OCI-LY7 (cell line): ENCODE data around the gene ACACB. TPM values are rescaled to one million over a fixed set of nuclear protein-coding genes. Genes with fewer than 3 reads are reported as not detected.

Experiments
- BruUV-seq: library from RNA; stranded (reverse); fragments of 400-500 nt; replicated peaks from 2 replicates; lab custom pipeline; 2021; lab: Mats Ljungman, UMichigan
- CTCF ChIA-PET: fragments of 300-600 bp; sonication (Branson Sonifier 250); formaldehyde crosslinking; loops from one replicate; lab custom pipeline; 2022; ENCODE audit warnings: antibody characterized with exemption; ENCODE audit not compliant: unreplicated experiment; lab: Charles Lee
- POLR2A ChIA-PET: fragments of 300-600 bp; sonication (Branson Sonifier 250); formaldehyde crosslinking; loops from one replicate; lab custom pipeline; 2022; ENCODE audit warnings: antibody characterized with exemption; lab: Charles Lee
- DNase-seq: peaks from one replicate; pipeline ENCODE4 v3.0.0-alpha.2; 2015; ENCODE audit warnings: low spot score
- H2AFZ ChIP-seq: fragments of 200-600 bp; sonication (generic), shearing (Covaris generic); 2 replicates; pipeline ENCODE4 v1.6.1; 2014; ENCODE audit warnings: mild to moderate bottlenecking, antibody characterized with exemption, low read length, moderate library complexity
- H3K27ac ChIP-seq: fragments of 200-600 bp; sonication (generic); 2 replicates; pipeline ENCODE4 v1.5.1; 2014; ENCODE audit warnings: mixed run types, low read depth, mild to moderate bottlenecking, moderate library complexity, low read length, inconsistent platforms; ENCODE audit not compliant: poor library complexity, severe bottlenecking
- H3K36me3 ChIP-seq: fragments of 200-600 bp; sonication (generic); 2 replicates; pipeline ENCODE4 v1.6.1; 2014; ENCODE audit warnings: mild to moderate bottlenecking, antibody characterized with exemption, low read length, moderate library complexity, mixed read lengths; ENCODE audit not compliant: insufficient read depth
- H3K4me1 ChIP-seq: fragments of 200-600 bp; sonication (generic); 2 replicates; pipeline ENCODE4 v1.5.1; 2014; ENCODE audit warnings: mild to moderate bottlenecking, low read length; ENCODE audit not compliant: insufficient read depth, poor library complexity, severe bottlenecking
- H3K4me2 ChIP-seq: fragments of 200-600 bp; sonication (generic); 2 replicates; pipeline ENCODE4 v1.6.1; 2014; ENCODE audit warnings: mild to moderate bottlenecking, low read length
- H3K4me3 ChIP-seq: fragments of 200-600 bp; sonication (generic); 2 replicates; pipeline ENCODE4 v1.5.1; 2014; ENCODE audit warnings: mild to moderate bottlenecking, low read depth, low read length; ENCODE audit not compliant: poor library complexity, severe bottlenecking
- H3K79me2 ChIP-seq: fragments of 200-600 bp; sonication (generic); 2 replicates; pipeline ENCODE4 v1.6.1; 2016; ENCODE audit warnings: low read depth, mild to moderate bottlenecking, low read length, moderate library complexity, mixed read lengths; ENCODE audit not compliant: insufficient read depth
- H3K9me2 ChIP-seq: fragments of 200-600 bp; sonication (generic); 2 replicates; pipeline ENCODE4 v1.6.1; 2016; ENCODE audit warnings: mild to moderate bottlenecking, low read length, mixed read lengths; ENCODE audit not compliant: insufficient read depth
- H3K9me3 ChIP-seq: fragments of 200-600 bp; sonication (generic); 2 replicates; pipeline ENCODE4 v1.6.1; 2014; ENCODE audit warnings: mild to moderate bottlenecking, mixed run types, low read length, mixed read lengths
- H4K20me1 ChIP-seq: fragments of 200-600 bp; sonication (generic); 2 replicates; pipeline ENCODE4 v1.6.1; 2014; ENCODE audit warnings: mild to moderate bottlenecking, antibody characterized with exemption, low read length, moderate library complexity, mixed read lengths; ENCODE audit not compliant: insufficient read depth
- EZH2phosphoT487 ChIP-seq: fragments of 200-600 bp; sonication (generic); IDR thresholded peaks from 2 replicates; pipeline ENCODE4 v1.6.1; 2018; ENCODE audit warnings: low read depth, borderline replicate concordance, mild to moderate bottlenecking, mixed run types, antibody characterized with exemption, low read length, moderate library complexity, mixed read lengths
- intact Hi-C: fragments of 100-400 bp; cut with micrococcal nuclease; formaldehyde crosslinking; loops from one replicate; pipeline ENCODE4 v1.10.0; 2022; ENCODE audit not compliant: unreplicated experiment
- total RNA-seq, 2 experiments: library from RNA; depleted of rRNA in 1 of 2; stranded (reverse); fragments of >200 nt in 1 of 2; shearing (Covaris generic) in 1 of 2; gene quantifications; 2 replicates each; pipeline ENCODE4 v1.2.3, GENCODE V29; 2014 to 2022
- TF ChIP-seq, protein P1 (sequence below): fragments of 200-600 bp; sonication (generic); conservative IDR thresholded peaks from 2 replicates; pipeline ENCODE4 v1.5.1; 2014; ENCODE audit warnings: mild to moderate bottlenecking, antibody characterized with exemption, low read length, moderate library complexity, mixed read lengths

Gene ACACB
- total RNA-seq, 2 experiments from 2014 or later: 19.7 to 45.1 TPM

DNA sequence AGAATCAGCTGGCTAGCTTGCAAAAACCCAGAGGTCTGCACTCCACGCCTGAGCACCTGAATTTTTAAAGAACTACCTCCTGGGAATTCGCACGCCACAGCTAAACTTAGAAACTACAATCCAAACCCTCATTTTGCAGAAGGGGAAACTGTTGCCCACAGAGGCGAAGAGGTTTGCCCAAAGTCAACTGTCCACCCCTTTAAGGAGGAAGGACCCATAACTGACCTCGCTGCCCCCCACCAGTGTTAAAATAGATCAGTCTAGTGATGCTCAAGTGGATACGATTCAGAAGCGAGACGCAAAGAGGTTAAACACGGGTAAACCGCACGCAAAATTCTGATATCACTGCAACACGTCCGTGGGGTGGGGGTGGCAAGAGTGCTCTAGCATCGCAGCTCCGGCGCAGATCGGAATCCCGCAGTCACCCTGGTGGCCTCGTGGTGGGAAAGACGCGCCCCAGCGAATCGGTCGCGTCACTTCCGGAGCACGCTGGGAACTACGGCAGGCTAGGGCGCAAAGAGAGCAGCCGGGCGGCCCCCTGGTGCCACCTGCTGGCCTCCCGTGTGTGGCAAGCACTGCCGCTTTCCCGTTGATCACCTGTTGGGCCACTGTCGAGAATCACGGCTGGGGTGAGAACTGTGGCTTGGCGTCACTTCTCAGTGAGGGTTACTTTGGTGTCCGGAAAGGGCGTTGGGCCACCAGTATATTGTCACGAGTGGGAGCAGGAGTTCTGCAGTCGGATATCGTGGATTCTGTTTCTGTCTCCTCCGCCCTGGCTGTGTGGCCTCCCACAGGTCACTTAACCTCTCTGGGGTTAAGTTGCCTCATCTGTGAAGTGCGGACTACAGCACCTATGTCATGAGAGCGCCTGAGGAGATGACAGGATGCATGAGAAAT is 23.1 kb upstream of the ACACB start, which contains the start of gene ALKBH2:
Gene ALKBH2 (minus strand): TSS at position 451 of the 897 bp plus-strand sequence. CDS start 686 bp downstream, outside the sequence.
- intact Hi-C loops: loop anchor here (1.0 to 10.0 kb wide), 9 partner anchors 31 to 530 kb away; partner anchors contain the start of genes ISCU, SELPLG and USP30
- TF ChIP-seq, protein P1, sequence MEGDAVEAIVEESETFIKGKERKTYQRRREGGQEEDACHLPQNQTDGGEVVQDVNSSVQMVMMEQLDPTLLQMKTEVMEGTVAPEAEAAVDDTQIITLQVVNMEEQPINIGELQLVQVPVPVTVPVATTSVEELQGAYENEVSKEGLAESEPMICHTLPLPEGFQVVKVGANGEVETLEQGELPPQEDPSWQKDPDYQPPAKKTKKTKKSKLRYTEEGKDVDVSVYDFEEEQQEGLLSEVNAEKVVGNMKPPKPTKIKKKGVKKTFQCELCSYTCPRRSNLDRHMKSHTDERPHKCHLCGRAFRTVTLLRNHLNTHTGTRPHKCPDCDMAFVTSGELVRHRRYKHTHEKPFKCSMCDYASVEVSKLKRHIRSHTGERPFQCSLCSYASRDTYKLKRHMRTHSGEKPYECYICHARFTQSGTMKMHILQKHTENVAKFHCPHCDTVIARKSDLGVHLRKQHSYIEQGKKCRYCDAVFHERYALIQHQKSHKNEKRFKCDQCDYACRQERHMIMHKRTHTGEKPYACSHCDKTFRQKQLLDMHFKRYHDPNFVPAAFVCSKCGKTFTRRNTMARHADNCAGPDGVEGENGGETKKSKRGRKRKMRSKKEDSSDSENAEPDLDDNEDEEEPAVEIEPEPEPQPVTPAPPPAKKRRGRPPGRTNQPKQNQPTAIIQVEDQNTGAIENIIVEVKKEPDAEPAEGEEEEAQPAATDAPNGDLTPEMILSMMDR: peak; percentile 89
- no peak for TF ChIP-seq EZH2phosphoT487
- peak within 1 kb of the TSS; percentile 84 for H3K4me3 ChIP-seq
- ChIA-PET POLR2A (interaction anchor here (0.6 to 2.7 kb wide), 5 partner anchors 20 to 248 kb away, joined by 3 to 13 read pairs (median 6); no protein-coding TSS in a partner anchor), CTCF (interaction anchor here (1.0 to 1.6 kb wide), 3 partner anchors 32 to 209 kb away, joined by 3 read pairs; no protein-coding TSS in a partner anchor)
- H4K20me1 ChIP-seq: peaks cover 11% of the 10 kb centered on the region; the same call in 1 of the 2 replicates
- H3K9me2 ChIP-seq: no peaks in the 10 kb centered on the region
- H3K4me1 ChIP-seq: peaks cover 62% of the 10 kb centered on the region
- H3K4me2 ChIP-seq: peak within 1 kb of the TSS; percentile 89
- peak within 1 kb of the TSS; percentile 63 for H3K27ac ChIP-seq
- peaks cover 45% of the 10 kb centered on the region for H3K36me3 ChIP-seq
- H2AFZ ChIP-seq: peak within 1 kb of the TSS; percentile 51; the same call in 1 of the 2 replicates
- H3K79me2 ChIP-seq: peaks cover 46% of the 10 kb centered on the region
- peak; percentile 96 for DNase-seq
- TSS peak; percentile 93 for BruUV-seq
- no peaks in the 10 kb centered on the region for H3K9me3 ChIP-seq

DNA sequence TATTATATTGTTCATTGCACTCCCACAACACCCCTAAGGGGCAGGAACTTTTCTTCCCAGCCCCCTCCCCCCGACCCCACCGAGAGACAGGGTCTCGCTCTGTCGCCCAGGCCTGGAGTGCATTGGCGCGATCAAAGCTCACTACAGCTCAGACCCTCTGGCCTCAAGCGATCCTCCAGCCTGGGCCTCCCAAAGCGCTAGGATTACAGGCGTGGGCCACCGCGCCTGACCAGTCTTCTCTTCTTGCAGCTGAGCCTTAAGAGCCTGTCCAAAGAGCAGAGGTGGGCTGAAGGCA is 19.3 kb upstream of the ACACB start:
- Histone ChIP-seq H3K4me2 (peak overlapping the region; percentile 85), H2AFZ (peak overlapping the region; percentile 84; the same call in 1 of the 2 replicates), H3K79me2 (peaks cover 40% of the 10 kb centered on the region), H3K4me3 (peak overlapping the region; percentile 87), H4K20me1 (0 out of 2 replicates have a peak, but pooled peaks cover 4% of the 10 kb centered on the region), H3K36me3 (peaks cover 45% of the 10 kb centered on the region), H3K27ac (peak overlapping the region; percentile 74), H3K4me1 (peaks cover 53% of the 10 kb centered on the region), H3K9me3 (no peaks in the 10 kb centered on the region), H3K9me2 (no peaks in the 10 kb centered on the region)
- TF ChIP-seq EZH2phosphoT487: no peak
- TF ChIP-seq, protein P1: no peak
- ChIA-PET CTCF (interaction anchor here (0.6 kb wide), 1 partner anchor 449 kb away, joined by 4 read pairs; no protein-coding TSS in a partner anchor), POLR2A (interaction anchor here (0.6 to 0.9 kb wide), 8 partner anchors 9 to 1390 kb away, joined by 3 to 9 read pairs (median 4); no protein-coding TSS in a partner anchor)
- no TSS peak for BruUV-seq
- intact Hi-C loops: loop anchor here (2.0 to 10.0 kb wide), 2 partner anchors 58 to 462 kb away; partner anchors contain the start of gene SELPLG
- DNase-seq: no peak
